ENCODE measurements around the gene RHOD. TPM values are rescaled to one million over a fixed set of nuclear protein-coding genes. Genes with fewer than 3 reads are reported as not detected.

Gene RHOD
- total RNA-seq, 1 donor from 2014 or later: 12.2 TPM

GRCh38 chr11:67099831-67100324, 43.2 kb downstream of the RHOD start:
- Histone ChIP-seq H3K36me3 (no peaks in the 10 kb centered on the region), H3K4me3 (no peak overlapping the region), H3K4me1 (no peaks in the 10 kb centered on the region), H3K27ac (no peak overlapping the region), H3K27me3 (ENCODE audit: low read depth) (no peaks in the 10 kb centered on the region), H3K9me3 (no peaks in the 10 kb centered on the region)
- DNase-seq (no peak), ATAC-seq (no peak)
- intact Hi-C loops (cut with DNase I): no loop called here
- TF ChIP-seq CTCF (IDR thresholded peaks at IDR 0.05): no peak

GRCh38 chr11:67102664-67103063, 46.0 kb downstream of the RHOD start:
- ATAC-seq (no peak), DNase-seq (no peak)
- Histone ChIP-seq H3K9me3 (no peaks in the 10 kb centered on the region), H3K36me3 (no peaks in the 10 kb centered on the region), H3K4me1 (no peaks in the 10 kb centered on the region), H3K4me3 (no peak overlapping the region), H3K27me3 (ENCODE audit: low read depth) (no peaks in the 10 kb centered on the region), H3K27ac (no peak overlapping the region)
- no peak for TF ChIP-seq CTCF (IDR thresholded peaks at IDR 0.05)
- intact Hi-C loops (cut with DNase I): no loop called here

- no peaks in the 10 kb centered on the region for H3K4me1 ChIP-seq
- no peak overlapping the region for H3K27ac ChIP-seq
These were observed 49.3 kb downstream of the RHOD start for GRCh38 chr11:67105964-67106363.

GRCh38 chr11:67111261-67111660, 54.6 kb downstream of the RHOD start:
- TF ChIP-seq CTCF (IDR thresholded peaks at IDR 0.05): no peak
- H3K4me1 ChIP-seq: peaks cover 11% of the 10 kb centered on the region
- H3K27me3 ChIP-seq (ENCODE audit: low read depth): no peaks in the 10 kb centered on the region

More at GRCh38 chr11:67105964-67106363, 49.3 kb downstream of the RHOD start:
- TF ChIP-seq CTCF (IDR thresholded peaks at IDR 0.05): no peak
- Histone ChIP-seq H3K9me3 (no peaks in the 10 kb centered on the region), H3K36me3 (no peaks in the 10 kb centered on the region), H3K27me3 (ENCODE audit: low read depth) (no peaks in the 10 kb centered on the region), H3K4me3 (no peak overlapping the region)
- intact Hi-C loops (cut with DNase I): no loop called here
- ATAC-seq (no peak), DNase-seq (no peak)

GRCh38 chr11:67113231-67113721, 56.6 kb downstream of the RHOD start:
- intact Hi-C loops (cut with DNase I): no loop called here
- Histone ChIP-seq H3K4me1 (peaks cover 20% of the 10 kb centered on the region), H3K9me3 (no peaks in the 10 kb centered on the region), H3K27me3 (ENCODE audit: low read depth) (no peaks in the 10 kb centered on the region), H3K27ac (no peak overlapping the region), H3K4me3 (no peak overlapping the region), H3K36me3 (no peaks in the 10 kb centered on the region)
- TF ChIP-seq CTCF (IDR thresholded peaks at IDR 0.05): no peak
- ATAC-seq (peak in 1 of 2 donors; percentile 7), DNase-seq (no peak)

More at GRCh38 chr11:67111261-67111660, 54.6 kb downstream of the RHOD start:
- H3K4me3 ChIP-seq: no peak overlapping the region
- H3K27ac ChIP-seq: no peak overlapping the region
- H3K9me3 ChIP-seq: no peaks in the 10 kb centered on the region
- ATAC-seq (no peak), DNase-seq (no peak)
- intact Hi-C loops (cut with DNase I): no loop called here
- H3K36me3 ChIP-seq: no peaks in the 10 kb centered on the region
